Neural progenitor cell (in vitro differentiated cells): ENCODE measurements around the gene DIDO1. TPM values are rescaled to one million over a fixed set of nuclear protein-coding genes. Genes with fewer than 3 reads are reported as not detected.

Experiments used
- DNase-seq: peaks from one replicate; pipeline ENCODE4 v3.0.0-alpha.2; 2016; ENCODE audit warnings: low spot score
- H2AFZ ChIP-seq: fragments of 200-600 bp; sonication (generic); replicated peaks from 2 replicates; pipeline ENCODE4 v1.6.1; 2016; ENCODE audit warnings: antibody characterized with exemption
- H3F3A ChIP-seq: fragments of 200-600 bp; sonication (generic); 2 replicates; pipeline ENCODE4 v1.6.1; 2016; ENCODE audit warnings: antibody characterized with exemption, low read depth
- H3K27ac ChIP-seq: fragments of 200-600 bp; sonication (generic); 2 replicates; pipeline ENCODE4 v1.5.1; 2016; ENCODE audit warnings: mild to moderate bottlenecking
- H3K27me3 ChIP-seq: fragments of 200-600 bp; sonication (generic); 2 replicates; pipeline ENCODE4 v1.6.1; 2016; ENCODE audit warnings: mild to moderate bottlenecking, moderate library complexity
- H3K36me3 ChIP-seq: fragments of 200-600 bp; sonication (generic); 2 replicates; pipeline ENCODE4 v1.5.1; 2016
- H3K4me1 ChIP-seq: fragments of 200-600 bp; sonication (generic); 2 replicates; pipeline ENCODE4 v1.6.1; 2016; ENCODE audit warnings: mixed run types
- H3K4me2 ChIP-seq: fragments of 200-600 bp; sonication (generic); 2 replicates; pipeline ENCODE4 v1.6.1; 2016
- H3K4me3 ChIP-seq: fragments of 200-600 bp; sonication (generic); 2 replicates; pipeline ENCODE4 v1.5.1; 2016
- H3K79me2 ChIP-seq: fragments of 200-600 bp; sonication (generic); 2 replicates; pipeline ENCODE4 v1.6.1; 2016; ENCODE audit warnings: low read depth
- H3K9ac ChIP-seq: fragments of 200-600 bp; sonication (generic); 2 replicates; pipeline ENCODE4 v1.6.1; 2016
- H3K9me3 ChIP-seq: fragments of 200-600 bp; sonication (generic); 2 replicates; pipeline ENCODE4 v1.5.1; 2016; ENCODE audit warnings: low read depth
- H4K20me1 ChIP-seq: fragments of 200-600 bp; sonication (generic); 2 replicates; pipeline ENCODE4 v1.6.1; 2016; ENCODE audit warnings: low read depth
- H3K27ac Mint-ChIP-seq: 3 replicates; pipeline ENCODE4 v1.8.0; 2021; ENCODE audit warnings: mixed read lengths
- H3K27me3 Mint-ChIP-seq: 2 replicates; pipeline ENCODE4 v1.8.0; 2022; ENCODE audit warnings: low read depth, mild to moderate bottlenecking, inconsistent platforms, moderate library complexity, mixed read lengths; ENCODE audit not compliant: insufficient read depth
- H3K36me3 Mint-ChIP-seq: 3 replicates; pipeline ENCODE4 v1.8.0; 2021; ENCODE audit warnings: mixed read lengths
- H3K4me1 Mint-ChIP-seq: 3 replicates; pipeline ENCODE4 v1.8.0; 2021; ENCODE audit warnings: mixed read lengths
- H3K4me3 Mint-ChIP-seq: 3 replicates; pipeline ENCODE4 v1.8.0; 2021; ENCODE audit warnings: mild to moderate bottlenecking, moderate library complexity, mixed read lengths
- H3K9me3 Mint-ChIP-seq: 3 replicates; pipeline ENCODE4 v1.8.0; 2020; ENCODE audit warnings: mixed read lengths
- CTCF ChIP-seq: fragments of 200-600 bp; sonication (generic); IDR thresholded peaks from 2 replicates; pipeline ENCODE4 v1.5.1; 2017; ENCODE audit warnings: antibody characterized with exemption, mild to moderate bottlenecking
- EZH2 ChIP-seq: fragments of 200-600 bp; sonication (generic); IDR thresholded peaks from 2 replicates; pipeline ENCODE4 v1.6.1; 2017; ENCODE audit warnings: antibody characterized with exemption, mild to moderate bottlenecking, moderate library complexity
- EZH2phosphoT487 ChIP-seq: fragments of 200-600 bp; sonication (generic); IDR thresholded peaks from 2 replicates; pipeline ENCODE4 v1.6.1; 2017; ENCODE audit warnings: antibody characterized with exemption
- total RNA-seq: library from RNA; depleted of rRNA; stranded (reverse); fragments of >200 nt; gene quantifications from 2 replicates; pipeline ENCODE4 v1.2.3, GENCODE V29; 2015; ENCODE audit warnings: low replicate concordance

DIDO1 gene
- total RNA-seq, 1 donor from 2014 or later = 64.5 TPM

- TF ChIP-seq EZH2 (no peak), CTCF (no peak), EZH2phosphoT487 (no peak)
- no peaks in the 10 kb centered on the region for H3K36me3 ChIP-seq
Observed at GRCh38 chr20:62895539-62895938, 30.8 kb downstream of the DIDO1 start.

GRCh38 chr20:62894261-62894660 is 32.0 kb downstream of the DIDO1 start:
- peaks cover 19% of the 10 kb centered on the region for H3K36me3 Mint-ChIP-seq
- H3K9ac ChIP-seq = no peak overlapping the region
- peaks cover 10% of the 10 kb centered on the region for H3F3A ChIP-seq
- H3K27me3 Mint-ChIP-seq = no peaks in the 10 kb centered on the region
- H3K9me3 Mint-ChIP-seq = no peaks in the 10 kb centered on the region
- no peak overlapping the region for H2AFZ ChIP-seq
- no peak overlapping the region for H3K27ac ChIP-seq
- peaks cover 11% of the 10 kb centered on the region for H3K4me1 Mint-ChIP-seq
- no peak for TF ChIP-seq EZH2
- TF ChIP-seq CTCF = no peak
- no peak for TF ChIP-seq EZH2phosphoT487
- no peak overlapping the region for H3K27ac Mint-ChIP-seq
- H3K4me1 ChIP-seq = peaks cover 8% of the 10 kb centered on the region
- no peaks in the 10 kb centered on the region for H3K36me3 ChIP-seq
- no peaks in the 10 kb centered on the region for H3K9me3 ChIP-seq
- H3K27me3 ChIP-seq = no peaks in the 10 kb centered on the region
- no peak overlapping the region for H3K4me3 ChIP-seq
- peaks cover 6% of the 10 kb centered on the region for H4K20me1 ChIP-seq
- DNase-seq = no peak
- H3K4me2 ChIP-seq = no peak overlapping the region
- H3K79me2 ChIP-seq = no peaks in the 10 kb centered on the region
- no peak overlapping the region for H3K4me3 Mint-ChIP-seq

More at GRCh38 chr20:62895539-62895938, 30.8 kb downstream of the DIDO1 start:
- Mint-ChIP-seq H3K36me3 (peaks cover 15% of the 10 kb centered on the region), H3K9me3 (no peaks in the 10 kb centered on the region), H3K27ac (no peak overlapping the region), H3K27me3 (no peaks in the 10 kb centered on the region), H3K4me1 (peaks cover 20% of the 10 kb centered on the region), H3K4me3 (no peak overlapping the region)
- Histone ChIP-seq H3K27me3 (no peaks in the 10 kb centered on the region), H2AFZ (no peak overlapping the region), H3K4me1 (peaks cover 17% of the 10 kb centered on the region), H3K9me3 (no peaks in the 10 kb centered on the region), H3K27ac (no peak overlapping the region), H3F3A (peaks cover 17% of the 10 kb centered on the region), H4K20me1 (peaks cover 17% of the 10 kb centered on the region), H3K9ac (no peak overlapping the region), H3K79me2 (no peaks in the 10 kb centered on the region), H3K4me2 (no peak overlapping the region), H3K4me3 (no peak overlapping the region)
- no peak for DNase-seq

DNA sequence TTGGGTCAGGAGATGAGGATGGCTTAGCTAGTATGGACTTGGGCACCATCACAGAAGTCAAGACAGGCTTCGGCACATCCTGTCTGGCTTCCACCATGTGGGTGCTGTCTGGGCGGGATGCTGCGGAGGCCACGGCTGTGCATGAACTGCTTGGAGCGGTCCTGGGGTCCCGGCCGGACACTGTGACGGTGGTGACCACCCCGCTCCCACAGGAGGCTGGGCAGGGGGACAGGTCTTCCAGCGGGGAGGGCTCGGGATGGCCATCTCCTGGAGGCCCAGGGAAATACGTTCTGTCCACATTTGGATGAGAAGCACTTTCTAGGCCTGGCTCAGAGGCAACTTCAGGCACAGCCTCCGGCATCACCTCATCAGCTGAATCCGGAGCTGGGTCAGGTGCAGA is 32.6 kb downstream of the DIDO1 start:
- H3K9me3 Mint-ChIP-seq = no peaks in the 10 kb centered on the region
- H3K27me3 Mint-ChIP-seq = no peaks in the 10 kb centered on the region
- Histone ChIP-seq H3K36me3 (no peaks in the 10 kb centered on the region), H3K9me3 (no peaks in the 10 kb centered on the region), H3K4me3 (no peak overlapping the region), H2AFZ (no peak overlapping the region), H4K20me1 (peaks cover 1% of the 10 kb centered on the region), H3K27me3 (no peaks in the 10 kb centered on the region), H3K79me2 (no peaks in the 10 kb centered on the region), H3K9ac (no peak overlapping the region), H3F3A (peaks cover 10% of the 10 kb centered on the region), H3K4me2 (no peak overlapping the region), H3K4me1 (peaks cover 2% of the 10 kb centered on the region), H3K27ac (no peak overlapping the region)
- H3K4me3 Mint-ChIP-seq = no peak overlapping the region
- H3K36me3 Mint-ChIP-seq = peaks cover 20% of the 10 kb centered on the region
- TF ChIP-seq EZH2 = no peak
- peak; percentile 27 for TF ChIP-seq CTCF
- H3K27ac Mint-ChIP-seq = no peak overlapping the region
- peaks cover 8% of the 10 kb centered on the region for H3K4me1 Mint-ChIP-seq
- DNase-seq = peak; percentile 34
